B cell (primary cell): ENCODE results near the gene RASGRP4.

Experiments
- EZH2 ChIP-seq: IDR thresholded peaks from 2 replicates; pipeline ENCODE4 v1.6.1; 2012; ENCODE audit warnings: borderline replicate concordance, low read depth, mild to moderate bottlenecking, moderate library complexity, low read length; ENCODE audit not compliant: insufficient read depth, poor library complexity, severe bottlenecking
- TF ChIP-seq, protein P1 (sequence below): fragments of 200-600 bp; IDR thresholded peaks from one replicate; pipeline ENCODE4 v1.8.0; 2022; ENCODE audit warnings: antibody characterized with exemption, mild to moderate bottlenecking

- TF ChIP-seq, protein P1, sequence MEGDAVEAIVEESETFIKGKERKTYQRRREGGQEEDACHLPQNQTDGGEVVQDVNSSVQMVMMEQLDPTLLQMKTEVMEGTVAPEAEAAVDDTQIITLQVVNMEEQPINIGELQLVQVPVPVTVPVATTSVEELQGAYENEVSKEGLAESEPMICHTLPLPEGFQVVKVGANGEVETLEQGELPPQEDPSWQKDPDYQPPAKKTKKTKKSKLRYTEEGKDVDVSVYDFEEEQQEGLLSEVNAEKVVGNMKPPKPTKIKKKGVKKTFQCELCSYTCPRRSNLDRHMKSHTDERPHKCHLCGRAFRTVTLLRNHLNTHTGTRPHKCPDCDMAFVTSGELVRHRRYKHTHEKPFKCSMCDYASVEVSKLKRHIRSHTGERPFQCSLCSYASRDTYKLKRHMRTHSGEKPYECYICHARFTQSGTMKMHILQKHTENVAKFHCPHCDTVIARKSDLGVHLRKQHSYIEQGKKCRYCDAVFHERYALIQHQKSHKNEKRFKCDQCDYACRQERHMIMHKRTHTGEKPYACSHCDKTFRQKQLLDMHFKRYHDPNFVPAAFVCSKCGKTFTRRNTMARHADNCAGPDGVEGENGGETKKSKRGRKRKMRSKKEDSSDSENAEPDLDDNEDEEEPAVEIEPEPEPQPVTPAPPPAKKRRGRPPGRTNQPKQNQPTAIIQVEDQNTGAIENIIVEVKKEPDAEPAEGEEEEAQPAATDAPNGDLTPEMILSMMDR: no peak
- TF ChIP-seq EZH2: no peak
Observed at GRCh38 chr19:38451629-38452028, 25.6 kb upstream of the RASGRP4 start.
